ENCODE data around the gene ZNF90.

DNA sequence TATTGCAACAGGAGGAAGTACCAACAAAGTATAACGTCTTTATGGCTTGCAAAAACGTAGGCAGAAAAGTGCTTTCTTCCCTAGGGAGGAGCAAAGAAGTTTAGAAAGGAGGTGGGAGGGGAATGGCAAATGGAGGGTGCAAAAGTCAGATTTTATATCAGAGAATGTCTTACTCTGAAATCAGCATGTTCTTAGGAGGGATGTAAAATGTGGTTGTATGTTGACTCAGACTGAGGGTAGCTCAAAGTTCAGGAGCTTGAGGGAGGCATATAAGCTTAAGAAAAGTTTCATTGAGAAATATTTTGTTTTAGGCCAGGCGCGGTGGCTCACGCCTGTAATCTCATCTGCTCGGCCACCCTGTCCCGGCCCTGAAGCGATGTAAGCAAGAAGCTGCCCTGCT lies 1.7 kb downstream of the ZNF90 start:
- TF ChIP-seq, protein P1, sequence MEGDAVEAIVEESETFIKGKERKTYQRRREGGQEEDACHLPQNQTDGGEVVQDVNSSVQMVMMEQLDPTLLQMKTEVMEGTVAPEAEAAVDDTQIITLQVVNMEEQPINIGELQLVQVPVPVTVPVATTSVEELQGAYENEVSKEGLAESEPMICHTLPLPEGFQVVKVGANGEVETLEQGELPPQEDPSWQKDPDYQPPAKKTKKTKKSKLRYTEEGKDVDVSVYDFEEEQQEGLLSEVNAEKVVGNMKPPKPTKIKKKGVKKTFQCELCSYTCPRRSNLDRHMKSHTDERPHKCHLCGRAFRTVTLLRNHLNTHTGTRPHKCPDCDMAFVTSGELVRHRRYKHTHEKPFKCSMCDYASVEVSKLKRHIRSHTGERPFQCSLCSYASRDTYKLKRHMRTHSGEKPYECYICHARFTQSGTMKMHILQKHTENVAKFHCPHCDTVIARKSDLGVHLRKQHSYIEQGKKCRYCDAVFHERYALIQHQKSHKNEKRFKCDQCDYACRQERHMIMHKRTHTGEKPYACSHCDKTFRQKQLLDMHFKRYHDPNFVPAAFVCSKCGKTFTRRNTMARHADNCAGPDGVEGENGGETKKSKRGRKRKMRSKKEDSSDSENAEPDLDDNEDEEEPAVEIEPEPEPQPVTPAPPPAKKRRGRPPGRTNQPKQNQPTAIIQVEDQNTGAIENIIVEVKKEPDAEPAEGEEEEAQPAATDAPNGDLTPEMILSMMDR (IDR thresholded peaks at IDR 0.05), result no peak
- no peak for TF ChIP-seq POLR2A (IDR thresholded peaks at IDR 0.05)
